DMS79 (cell line): ENCODE results near the gene BTBD16.

Experiments
- DNase-seq: peaks from one replicate; lab custom pipeline; 2025; lab: John Stamatoyannopoulos, UW

The BTBD16 gene

GRCh38 chr10:122294511-122295450 is 23.7 kb downstream of the BTBD16 start:
- no peak for DNase-seq

GRCh38 chr10:122295451-122295809 is 24.3 kb downstream of the BTBD16 start:
- no peak for DNase-seq

- no peak for DNase-seq
Observed at GRCh38 chr10:122296363-122297120, 25.4 kb downstream of the BTBD16 start.

- DNase-seq = no peak
Observed at GRCh38 chr10:122297583-122297982, 26.5 kb downstream of the BTBD16 start.

- no peak for DNase-seq
Observed at GRCh38 chr10:122298206-122298597, 27.1 kb downstream of the BTBD16 start.

- DNase-seq = peak; percentile 19
Observed at GRCh38 chr10:122298598-122299301, 27.7 kb downstream of the BTBD16 start.

- no peak for DNase-seq
Observed at GRCh38 chr10:122299423-122300075, 28.5 kb downstream of the BTBD16 start.

GRCh38 chr10:122301055-122301810 is 30.1 kb downstream of the BTBD16 start:
- no peak for DNase-seq

GRCh38 chr10:122301811-122302115 is 30.7 kb downstream of the BTBD16 start:
- DNase-seq = no peak

- DNase-seq = no peak
Observed at GRCh38 chr10:122302315-122302714, 31.2 kb downstream of the BTBD16 start.

GRCh38 chr10:122303271-122304053 is 32.4 kb downstream of the BTBD16 start:
- DNase-seq = no peak

- no peak for DNase-seq
Observed at GRCh38 chr10:122304054-122304579, 33.0 kb downstream of the BTBD16 start.

- DNase-seq = no peak
Observed at GRCh38 chr10:122306282-122306681, 35.2 kb downstream of the BTBD16 start.

- DNase-seq = no peak
Observed at GRCh38 chr10:122306744-122307143, 35.6 kb downstream of the BTBD16 start.

GRCh38 chr10:122307669-122308416 is 36.7 kb downstream of the BTBD16 start:
- no peak for DNase-seq

GRCh38 chr10:122308417-122309141 is 37.5 kb downstream of the BTBD16 start:
- DNase-seq = no peak

- no peak for DNase-seq
Observed at GRCh38 chr10:122310311-122311050, 39.4 kb downstream of the BTBD16 start.

GRCh38 chr10:122311051-122311410 is 39.9 kb downstream of the BTBD16 start:
- no peak for DNase-seq
